GM21381 (cell line): Measurements from ENCODE around the gene SLC13A2.

Source experiments
- ATAC-seq: cut with Tn5 transposase; IDR thresholded peaks from one replicate; pipeline ENCODE4 v1.9.1; 2021; ENCODE audit warnings: mild to moderate bottlenecking, moderate library complexity; ENCODE audit not compliant: unreplicated experiment

The SLC13A2 gene

GRCh38 chr17:28532050-28532960 is 58.9 kb downstream of the SLC13A2 start:
- no peak for ATAC-seq

GRCh38 chr17:28533091-28533807 is 59.8 kb downstream of the SLC13A2 start:
- ATAC-seq = no peak

- no peak for ATAC-seq
Observed at GRCh38 chr17:28534740-28535375, 61.4 kb downstream of the SLC13A2 start.

- ATAC-seq = no peak
Observed at GRCh38 chr17:28536532-28537218, 63.2 kb downstream of the SLC13A2 start.

- ATAC-seq = no peak
Observed at GRCh38 chr17:28537219-28537610, 63.8 kb downstream of the SLC13A2 start.

- ATAC-seq = no peak
Observed at GRCh38 chr17:28538296-28538895, 65.0 kb downstream of the SLC13A2 start.

GRCh38 chr17:28540231-28540630 is 66.8 kb downstream of the SLC13A2 start:
- ATAC-seq = no peak

GRCh38 chr17:28541439-28541838 is 68.0 kb downstream of the SLC13A2 start:
- ATAC-seq = no peak

GRCh38 chr17:28544402-28545140 is 71.1 kb downstream of the SLC13A2 start:
- no peak for ATAC-seq

GRCh38 chr17:28545141-28545503 is 71.7 kb downstream of the SLC13A2 start:
- no peak for ATAC-seq

- no peak for ATAC-seq
Observed at GRCh38 chr17:28545787-28546415, 72.5 kb downstream of the SLC13A2 start.

GRCh38 chr17:28547096-28547622 is 73.7 kb downstream of the SLC13A2 start:
- no peak for ATAC-seq
